Choroid plexus epithelial cell (primary cell): ENCODE results near the gene BAZ2B.
A peak's percentile ranks its signal among the peaks of the same experiment; 100 is the strongest.

Experiments used
- DNase-seq: peaks from one replicate; pipeline ENCODE4 v3.0.0-alpha.2; 2010; ENCODE audit warnings: low read depth
- H3K4me3 ChIP-seq: 2 replicates; pipeline ENCODE4 v1.5.1; 2011; ENCODE audit warnings: low read depth, mild to moderate bottlenecking, control low read depth, low read length, moderate library complexity
- CTCF ChIP-seq: conservative IDR thresholded peaks from 2 replicates; pipeline ENCODE4 v1.5.1; 2011; ENCODE audit warnings: low read depth, mild to moderate bottlenecking, control low read depth, inconsistent platforms, low read length, moderate library complexity

BAZ2B gene

GRCh38 chr2:159561786-159562185 lies 54.6 kb downstream of the BAZ2B start:
- TF ChIP-seq CTCF = no peak
- no peak for DNase-seq
- no peak overlapping the region for H3K4me3 ChIP-seq

- no peak for TF ChIP-seq CTCF
- DNase-seq = no peak
- H3K4me3 ChIP-seq = no peak overlapping the region
Measured at GRCh38 chr2:159561242-159561641, 55.1 kb downstream of the BAZ2B start.

- H3K4me3 ChIP-seq = no peak overlapping the region
- no peak for DNase-seq
- TF ChIP-seq CTCF = no peak
Measured at GRCh38 chr2:159559034-159559433, 57.3 kb downstream of the BAZ2B start.

- TF ChIP-seq CTCF = no peak
- no peak overlapping the region for H3K4me3 ChIP-seq
- DNase-seq = peak; percentile 8
Measured at GRCh38 chr2:159558479-159558878, 57.9 kb downstream of the BAZ2B start.

- peak; percentile 62 for TF ChIP-seq CTCF
- peak; percentile 61 for DNase-seq
- H3K4me3 ChIP-seq = no peak overlapping the region
Measured at GRCh38 chr2:159557437-159558034, 58.8 kb downstream of the BAZ2B start.

GRCh38 chr2:159555651-159556392 lies 60.5 kb downstream of the BAZ2B start:
- no peak for TF ChIP-seq CTCF
- DNase-seq = peak; percentile 9
- H3K4me3 ChIP-seq = no peak overlapping the region

GRCh38 chr2:159553727-159554126 lies 62.6 kb downstream of the BAZ2B start:
- H3K4me3 ChIP-seq = no peak overlapping the region
- TF ChIP-seq CTCF = no peak
- DNase-seq = no peak
